Chondrocyte (in vitro differentiated cells): ENCODE measurements around the gene IL25. TPM values are rescaled to one million over a fixed set of nuclear protein-coding genes. Genes with fewer than 3 reads are reported as not detected.

Source experiments
- DNase-seq: peaks from one replicate; pipeline ENCODE4 v3.0.0; 2021; ENCODE audit warnings: mixed read lengths, low spot score
- H3K27ac Mint-ChIP-seq: one replicate; pipeline ENCODE4 v1.8.0; 2021; ENCODE audit warnings: mild to moderate bottlenecking, moderate library complexity, mixed read lengths; ENCODE audit not compliant: unreplicated experiment
- H3K27me3 Mint-ChIP-seq: 2 replicates; pipeline ENCODE4 v1.8.0; 2021; ENCODE audit warnings: low read depth, mixed read lengths
- H3K36me3 Mint-ChIP-seq: 2 replicates; pipeline ENCODE4 v1.8.0; 2021; ENCODE audit warnings: low read depth, mixed read lengths
- H3K4me1 Mint-ChIP-seq: 2 replicates; pipeline ENCODE4 v1.8.0; 2021; ENCODE audit warnings: low read depth, mild to moderate bottlenecking, mixed read lengths
- H3K4me3 Mint-ChIP-seq: one replicate; pipeline ENCODE4 v1.8.0; 2021; ENCODE audit warnings: mild to moderate bottlenecking, moderate library complexity, mixed read lengths; ENCODE audit not compliant: unreplicated experiment
- H3K9me3 Mint-ChIP-seq: 2 replicates; pipeline ENCODE4 v1.8.0; 2021; ENCODE audit warnings: low read depth, mixed read lengths
- CTCF ChIP-seq: fragments of 200-600 bp; sonication (generic); IDR thresholded peaks from 2 replicates; pipeline ENCODE4 v1.5.0; 2021; ENCODE audit warnings: antibody characterized with exemption, mild to moderate bottlenecking, moderate library complexity
- total RNA-seq: library from RNA; stranded (reverse); gene quantifications from 3 replicates; pipeline ENCODE4 v1.2.1, GENCODE V29; 2021

Gene IL25
- total RNA-seq, 1 donor from 2014 or later = not detected

GRCh38 chr14:23370221-23370620, 2.4 kb upstream of the IL25 start:
- H3K9me3 Mint-ChIP-seq = no peaks in the 10 kb centered on the region
- H3K27ac Mint-ChIP-seq = no peak overlapping the region
- peaks cover 9% of the 10 kb centered on the region for H3K27me3 Mint-ChIP-seq
- H3K4me1 Mint-ChIP-seq = peaks cover 7% of the 10 kb centered on the region
- H3K4me3 Mint-ChIP-seq = no peak overlapping the region
- no peaks in the 10 kb centered on the region for H3K36me3 Mint-ChIP-seq
- no peak for TF ChIP-seq CTCF
- no peak for DNase-seq

- no peak for DNase-seq
- no peak overlapping the region for H3K4me3 Mint-ChIP-seq
- H3K4me1 Mint-ChIP-seq = peaks cover 2% of the 10 kb centered on the region
- H3K27me3 Mint-ChIP-seq = peaks cover 9% of the 10 kb centered on the region
- H3K36me3 Mint-ChIP-seq = no peaks in the 10 kb centered on the region
- TF ChIP-seq CTCF = no peak
- no peaks in the 10 kb centered on the region for H3K9me3 Mint-ChIP-seq
- no peak overlapping the region for H3K27ac Mint-ChIP-seq
These were observed 744 bp upstream of the IL25 start for GRCh38 chr14:23371865-23372264.

- no peak for DNase-seq
- H3K4me3 Mint-ChIP-seq = no peak overlapping the region
- H3K36me3 Mint-ChIP-seq = no peaks in the 10 kb centered on the region
- peaks cover 12% of the 10 kb centered on the region for H3K27me3 Mint-ChIP-seq
- H3K27ac Mint-ChIP-seq = no peak overlapping the region
- TF ChIP-seq CTCF = no peak
- no peaks in the 10 kb centered on the region for H3K9me3 Mint-ChIP-seq
- H3K4me1 Mint-ChIP-seq = no peaks in the 10 kb centered on the region
These were observed 432 bp downstream of the IL25 start for GRCh38 chr14:23373041-23373440.

- Mint-ChIP-seq H3K4me3 (no peak overlapping the region), H3K36me3 (no peaks in the 10 kb centered on the region)
These were observed 3.1 kb downstream of the IL25 start for GRCh38 chr14:23375527-23376251.

More at GRCh38 chr14:23375527-23376251, 3.1 kb downstream of the IL25 start:
- H3K27me3 Mint-ChIP-seq = peaks cover 22% of the 10 kb centered on the region
- no peak for DNase-seq
- no peaks in the 10 kb centered on the region for H3K9me3 Mint-ChIP-seq
- TF ChIP-seq CTCF = no peak
- H3K27ac Mint-ChIP-seq = no peak overlapping the region
- no peaks in the 10 kb centered on the region for H3K4me1 Mint-ChIP-seq
